Memory B cell (primary cell): Measurements from ENCODE around the gene MAP2K7.

Experiments used
- ATAC-seq: fragments of 150-1000 bp; cut with Tn5 transposase; 2 replicates; pipeline ENCODE4 v1.10.0; 2021; ENCODE audit warnings: low read depth, mild to moderate bottlenecking, moderate library complexity
- DNase-seq, 2 donors: peaks; one replicate each; pipeline ENCODE4 v3.0.0; 2022; ENCODE audit warnings: low spot score in 2 of 2
- H3K27ac Mint-ChIP-seq: one replicate; pipeline ENCODE4 v1.8.0; 2022; ENCODE audit warnings: mild to moderate bottlenecking, moderate library complexity, mixed read lengths
- H3K27me3 Mint-ChIP-seq: one replicate; pipeline ENCODE4 v1.8.0; 2022; ENCODE audit warnings: mixed read lengths
- H3K36me3 Mint-ChIP-seq: one replicate; pipeline ENCODE4 v1.8.0; 2022; ENCODE audit warnings: mild to moderate bottlenecking, mixed read lengths
- H3K4me1 Mint-ChIP-seq: one replicate; pipeline ENCODE4 v1.8.0; 2022; ENCODE audit warnings: mixed read lengths
- H3K4me3 Mint-ChIP-seq: one replicate; pipeline ENCODE4 v1.8.0; 2022; ENCODE audit warnings: mild to moderate bottlenecking, moderate library complexity, mixed read lengths
- H3K9me3 Mint-ChIP-seq: one replicate; pipeline ENCODE4 v1.8.0; 2022; ENCODE audit warnings: mixed read lengths

Gene MAP2K7

DNA sequence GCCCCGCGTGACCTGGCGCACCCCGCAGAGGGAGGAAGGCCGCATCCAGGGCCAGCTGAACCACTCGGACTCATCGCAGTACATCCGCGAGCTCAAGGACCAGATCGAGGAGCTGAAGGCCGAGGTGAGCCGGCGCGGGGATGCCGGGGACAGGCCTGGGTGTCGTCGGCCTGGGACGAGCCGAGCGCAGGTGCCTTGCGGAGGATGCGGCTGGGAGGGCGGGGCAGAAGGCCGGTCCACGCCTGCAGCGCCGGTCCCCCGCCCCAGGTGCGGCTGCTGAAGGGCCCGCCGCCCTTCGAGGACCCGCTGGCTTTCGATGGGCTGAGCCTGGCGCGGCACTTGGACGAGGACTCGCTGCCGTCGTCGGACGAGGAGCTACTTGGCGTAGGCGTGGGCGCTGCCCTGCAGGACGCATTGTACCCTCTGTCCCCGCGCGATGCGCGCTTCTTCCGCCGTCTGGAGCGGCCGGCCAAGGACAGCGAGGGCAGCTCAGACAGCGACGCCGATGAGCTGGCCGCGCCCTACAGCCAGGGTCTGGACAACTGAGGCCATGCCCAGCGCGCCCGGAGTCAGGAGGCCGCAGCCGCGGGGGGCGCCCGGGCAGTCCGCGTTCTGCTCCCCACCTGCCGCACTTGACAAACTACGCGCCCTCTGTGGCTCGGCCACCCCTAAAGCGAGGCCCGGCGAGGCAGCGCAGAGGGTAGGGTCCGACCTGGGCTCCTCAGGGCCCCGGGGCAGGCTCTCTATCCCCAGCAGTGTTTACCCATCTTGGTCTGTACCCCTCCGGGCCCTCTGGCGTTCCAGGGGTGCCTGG, 40.3 kb upstream of the MAP2K7 start:
- Mint-ChIP-seq H3K27ac (no peak overlapping the region), H3K27me3 (peaks cover 27% of the 10 kb centered on the region), H3K4me3 (no peak overlapping the region), H3K36me3 (no peaks in the 10 kb centered on the region), H3K4me1 (peaks cover 10% of the 10 kb centered on the region), H3K9me3 (no peaks in the 10 kb centered on the region)
- no peak for ATAC-seq
- no peak for DNase-seq

DNA sequence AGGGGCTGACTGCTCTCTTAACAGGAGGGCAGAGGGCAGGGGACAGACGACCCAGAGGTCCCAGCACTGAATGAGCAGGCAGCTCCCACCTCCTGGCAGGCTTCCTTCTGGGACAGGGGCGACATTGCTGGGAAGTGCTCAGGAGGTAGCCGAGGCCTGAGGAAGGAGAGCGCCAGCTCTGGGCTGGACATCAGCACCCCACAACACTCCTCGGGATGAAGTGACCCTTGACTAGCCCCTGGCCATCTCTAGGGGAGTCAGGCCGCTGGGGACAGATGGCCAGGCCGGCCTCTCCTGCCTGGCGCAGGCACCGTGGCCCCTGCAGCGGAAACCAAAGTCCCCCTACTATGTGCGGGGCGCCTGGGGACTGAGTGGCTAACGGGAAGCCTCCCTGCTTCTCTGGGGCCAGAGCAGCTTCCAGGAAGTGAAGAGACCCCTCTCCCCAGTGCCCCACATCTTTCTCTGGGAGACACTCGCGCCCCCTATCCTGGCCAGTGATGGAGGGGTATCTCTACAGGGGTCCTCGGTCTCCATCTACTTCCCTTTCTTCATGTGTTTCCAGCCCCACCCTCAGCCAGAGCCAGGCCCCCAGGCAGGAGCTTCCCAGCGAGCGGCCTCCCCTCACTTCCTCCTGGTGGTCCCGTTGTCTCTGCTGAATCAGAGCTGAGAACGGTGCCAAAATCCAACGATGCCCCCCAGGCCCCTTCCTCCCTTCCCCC, 39.5 kb upstream of the MAP2K7 start:
- ATAC-seq (no peak), DNase-seq (no peak)
- no peaks in the 10 kb centered on the region for H3K9me3 Mint-ChIP-seq
- peaks cover 15% of the 10 kb centered on the region for H3K4me1 Mint-ChIP-seq
- H3K27ac Mint-ChIP-seq, result no peak overlapping the region
- no peak overlapping the region for H3K4me3 Mint-ChIP-seq
- H3K27me3 Mint-ChIP-seq, result peaks cover 26% of the 10 kb centered on the region
- no peaks in the 10 kb centered on the region for H3K36me3 Mint-ChIP-seq

DNA sequence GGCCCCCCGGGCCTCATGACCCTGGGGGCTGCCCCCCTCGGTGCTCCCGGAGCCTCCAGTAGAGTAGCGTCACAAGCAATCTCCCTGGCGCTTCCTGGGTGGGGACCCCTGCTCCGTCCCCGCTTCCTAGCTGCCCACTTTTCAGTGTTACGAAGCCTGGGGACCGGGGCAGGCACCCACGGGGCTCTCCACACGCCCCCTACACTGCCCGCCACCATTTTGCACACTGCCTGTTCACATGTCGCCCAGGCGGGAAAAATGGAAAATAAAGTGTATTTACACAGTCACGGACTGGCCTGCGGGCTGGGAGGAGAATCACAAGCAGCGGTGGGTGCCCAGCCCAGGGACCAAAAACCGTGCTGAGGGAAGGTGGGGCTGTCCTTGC, 39.0 kb upstream of the MAP2K7 start:
- DNase-seq, result no peak
- Mint-ChIP-seq H3K36me3 (no peaks in the 10 kb centered on the region), H3K27ac (no peak overlapping the region), H3K4me1 (peaks cover 15% of the 10 kb centered on the region), H3K9me3 (no peaks in the 10 kb centered on the region), H3K4me3 (no peak overlapping the region), H3K27me3 (peaks cover 26% of the 10 kb centered on the region)
- no peak for ATAC-seq

DNA sequence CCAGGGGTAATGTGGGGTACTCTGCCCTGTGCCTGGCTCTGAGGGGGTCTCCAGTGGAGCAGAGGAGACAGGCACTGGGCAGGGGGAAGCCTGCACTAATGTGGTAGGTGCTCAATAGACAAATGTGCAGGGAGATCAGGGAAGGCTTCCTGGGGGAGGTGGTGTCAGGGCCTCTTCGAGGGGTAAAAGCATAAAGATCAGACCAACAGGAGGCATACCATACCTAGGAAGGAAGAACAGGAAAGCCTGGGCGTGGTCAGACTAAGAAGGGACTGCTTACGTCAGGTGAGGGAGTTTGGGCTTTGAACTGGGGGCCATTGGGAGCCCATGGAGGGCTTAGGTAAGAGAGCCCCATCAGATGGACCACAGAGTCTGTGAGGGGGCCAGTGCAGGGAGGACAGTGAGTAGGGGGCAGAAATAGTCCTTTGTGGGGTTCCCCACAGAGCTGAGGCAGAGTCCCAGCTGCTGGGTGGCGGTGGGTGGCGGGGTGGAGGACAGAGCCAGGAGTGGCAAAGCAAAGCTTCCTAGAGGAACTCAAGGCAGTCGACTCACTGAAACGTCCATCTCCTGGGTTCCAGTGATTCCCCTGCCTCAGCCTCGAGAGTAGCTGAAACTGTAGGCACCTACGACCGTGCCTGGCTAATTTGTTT, 38.3 kb upstream of the MAP2K7 start:
- Mint-ChIP-seq H3K9me3 (peaks cover 2% of the 10 kb centered on the region), H3K27ac (no peak overlapping the region), H3K27me3 (peaks cover 29% of the 10 kb centered on the region), H3K36me3 (peaks cover 2% of the 10 kb centered on the region), H3K4me3 (no peak overlapping the region), H3K4me1 (peaks cover 18% of the 10 kb centered on the region)
- no peak for ATAC-seq
- DNase-seq, result no peak

DNA sequence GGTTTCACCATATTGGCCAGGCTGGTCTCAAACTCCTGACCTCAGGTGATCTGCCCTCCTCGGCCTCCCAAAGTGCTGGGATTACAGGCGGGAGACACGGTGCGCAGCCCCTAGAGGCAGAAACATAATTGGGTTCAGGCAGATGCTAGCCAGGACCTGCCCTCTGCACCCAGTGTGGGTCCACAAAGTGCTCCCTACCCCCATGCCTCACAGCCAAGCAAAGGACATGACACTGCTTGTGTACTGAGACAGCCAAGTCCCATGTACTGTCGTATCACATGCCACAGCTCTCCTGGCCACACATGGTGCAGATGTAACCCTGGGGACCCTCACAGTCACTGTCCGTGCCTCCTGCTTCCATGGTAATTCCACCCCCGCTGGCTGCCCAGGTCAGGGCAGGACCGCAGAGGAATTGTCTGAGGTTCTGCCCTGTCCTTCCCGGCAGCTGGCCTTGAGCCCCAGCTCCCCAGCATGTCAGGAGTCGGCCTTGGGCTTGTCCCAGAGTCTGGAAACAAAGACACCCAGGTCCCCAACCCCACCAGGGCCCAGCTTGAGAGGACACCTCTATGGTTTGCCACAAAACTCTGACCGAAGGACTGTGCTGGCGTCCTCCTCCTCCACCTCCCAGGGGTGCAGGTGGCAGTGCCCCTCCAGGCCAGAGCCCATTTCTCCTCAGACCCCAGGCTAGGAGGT, 37.1 kb upstream of the MAP2K7 start:
- Mint-ChIP-seq H3K36me3 (peaks cover 2% of the 10 kb centered on the region), H3K4me1 (peaks cover 28% of the 10 kb centered on the region), H3K27me3 (peaks cover 31% of the 10 kb centered on the region), H3K9me3 (peaks cover 7% of the 10 kb centered on the region), H3K27ac (no peak overlapping the region), H3K4me3 (no peak overlapping the region)
- ATAC-seq (no peak), DNase-seq (no peak)

DNA sequence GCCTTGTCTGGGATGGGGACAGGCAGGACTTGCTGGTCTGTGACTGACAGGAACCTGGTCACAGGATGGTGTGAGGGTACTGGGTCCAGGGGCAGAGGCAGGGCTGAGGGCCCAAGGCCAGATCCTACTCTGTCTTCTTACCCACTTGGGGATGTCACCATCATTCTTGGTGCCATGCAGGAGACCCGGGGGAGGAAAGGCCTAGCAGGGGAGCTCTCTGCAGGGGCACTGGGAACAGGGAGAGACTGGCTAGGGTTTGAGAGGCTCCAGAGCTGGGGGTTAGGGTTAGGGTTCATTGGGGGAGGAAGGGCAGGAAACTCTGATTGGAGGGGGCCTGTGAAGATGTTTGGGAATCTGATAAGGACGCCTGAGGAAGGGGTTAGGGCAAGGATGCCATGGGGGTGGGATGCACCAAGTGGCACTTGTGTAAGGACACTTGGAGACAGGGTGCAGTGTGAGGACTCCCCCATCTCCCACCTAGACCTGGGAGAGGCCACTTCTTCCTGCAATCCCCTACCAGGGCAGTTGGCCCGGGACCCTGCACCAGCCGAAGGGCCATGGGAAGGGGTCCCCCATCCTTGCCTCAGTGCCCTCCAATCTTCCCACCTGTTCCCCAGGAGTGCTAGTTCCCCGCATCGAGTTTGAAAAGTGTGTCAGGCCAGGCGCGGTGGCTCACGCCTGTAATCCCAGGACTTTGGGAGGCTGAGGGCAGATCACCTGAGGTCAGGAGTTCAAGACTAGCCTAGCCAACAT, 36.4 kb upstream of the MAP2K7 start:
- peaks cover 37% of the 10 kb centered on the region for H3K27me3 Mint-ChIP-seq
- no peak overlapping the region for H3K27ac Mint-ChIP-seq
- peaks cover 5% of the 10 kb centered on the region for H3K36me3 Mint-ChIP-seq
- peaks cover 7% of the 10 kb centered on the region for H3K9me3 Mint-ChIP-seq
- no peak overlapping the region for H3K4me3 Mint-ChIP-seq
- ATAC-seq, result no peak
- DNase-seq, result no peak
- H3K4me1 Mint-ChIP-seq, result peaks cover 33% of the 10 kb centered on the region

DNA sequence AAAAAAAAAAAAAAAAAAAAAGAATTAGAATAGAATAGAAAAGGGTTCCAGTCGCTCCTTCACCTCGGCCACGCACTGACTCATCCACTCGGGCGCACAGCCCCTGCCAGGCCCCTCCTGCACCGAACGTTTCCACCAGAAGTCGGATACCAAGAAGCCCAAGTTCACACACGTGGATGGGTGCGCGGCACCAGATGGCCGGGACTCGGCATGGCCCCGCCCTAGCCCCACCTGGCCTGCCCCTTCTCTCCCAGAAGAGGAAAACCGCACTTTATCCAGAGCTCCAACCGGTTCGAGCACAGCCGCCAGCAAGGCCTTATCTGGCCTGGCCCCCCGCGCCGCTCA, 35.4 kb upstream of the MAP2K7 start:
- peaks cover 40% of the 10 kb centered on the region for H3K27me3 Mint-ChIP-seq
- no peak overlapping the region for H3K27ac Mint-ChIP-seq
- peaks cover 37% of the 10 kb centered on the region for H3K4me1 Mint-ChIP-seq
- peaks cover 7% of the 10 kb centered on the region for H3K9me3 Mint-ChIP-seq
- H3K36me3 Mint-ChIP-seq, result peaks cover 5% of the 10 kb centered on the region
- no peak for DNase-seq
- H3K4me3 Mint-ChIP-seq, result peak overlapping the region; percentile 87
- no peak for ATAC-seq

DNA sequence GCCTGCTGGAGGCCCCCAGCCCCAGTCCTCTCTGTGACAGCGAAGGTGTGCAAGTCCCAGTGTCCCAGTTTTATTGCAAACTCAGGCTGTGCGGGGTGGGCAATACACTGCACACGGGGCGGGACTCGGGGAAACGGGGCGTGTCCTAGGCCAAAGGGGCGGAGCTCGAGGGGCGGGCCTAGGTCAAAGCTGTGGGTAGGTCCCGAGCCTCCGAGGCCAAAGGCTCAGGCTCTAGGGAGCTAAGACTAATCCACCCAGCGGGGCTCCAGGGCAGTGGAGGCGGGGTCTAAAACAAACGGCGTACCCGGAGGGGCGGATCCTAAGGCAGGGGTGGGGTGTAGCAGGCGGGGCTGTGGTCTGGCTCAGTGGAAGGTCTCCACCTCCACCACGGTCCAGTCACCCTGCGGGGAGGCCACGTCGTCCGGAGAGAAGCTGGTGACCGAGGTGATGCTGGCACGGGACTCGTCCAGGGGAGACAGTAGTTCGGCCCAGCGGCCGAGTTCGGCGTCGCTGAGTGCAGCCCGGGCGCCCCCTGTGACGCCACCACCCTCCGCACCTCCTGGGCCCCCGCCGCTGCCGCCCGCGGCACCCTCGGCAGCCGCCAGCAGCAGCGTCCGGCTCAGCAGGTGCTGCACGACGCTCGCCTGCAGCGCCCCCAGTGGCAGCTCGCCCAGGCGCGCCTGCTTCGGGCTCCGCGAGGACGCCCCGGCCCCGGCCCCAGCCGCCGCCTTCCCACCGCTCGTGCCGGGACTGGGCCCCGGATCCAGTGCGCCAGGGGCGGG, 34.8 kb upstream of the MAP2K7 start:
- peaks cover 7% of the 10 kb centered on the region for H3K9me3 Mint-ChIP-seq
- ATAC-seq, result peak; percentile 77
- peaks cover 5% of the 10 kb centered on the region for H3K36me3 Mint-ChIP-seq
- H3K27ac Mint-ChIP-seq, result peak overlapping the region; percentile 79
- H3K4me3 Mint-ChIP-seq, result peak overlapping the region; percentile 87
- peaks cover 37% of the 10 kb centered on the region for H3K4me1 Mint-ChIP-seq
- DNase-seq, result peak in 1 of 2 donors; percentile 87
- H3K27me3 Mint-ChIP-seq, result peaks cover 40% of the 10 kb centered on the region

DNA sequence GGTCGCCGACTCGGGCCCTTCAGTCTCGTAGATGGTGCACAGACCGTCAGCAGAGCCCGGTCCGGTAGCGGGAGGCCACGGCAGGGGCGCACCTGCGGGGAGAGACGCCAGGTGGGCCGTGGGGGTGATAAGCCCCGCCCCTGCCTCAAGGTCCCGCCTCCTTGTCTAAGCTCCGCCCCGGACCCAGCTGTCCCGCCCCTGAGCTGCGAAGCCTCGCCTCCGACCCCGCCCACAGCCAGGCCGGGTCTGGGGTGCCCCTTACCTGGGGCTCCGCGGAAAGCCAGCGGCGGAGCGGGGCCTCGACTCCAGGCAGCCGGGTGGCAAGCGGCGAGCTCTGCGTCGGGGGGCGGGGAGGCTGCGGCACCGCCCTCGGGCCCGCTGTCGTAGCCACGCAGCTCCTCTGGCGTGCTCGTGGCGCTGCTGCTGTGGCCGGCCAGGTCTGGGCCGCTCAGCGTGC, 34.2 kb upstream of the MAP2K7 start:
- peaks cover 37% of the 10 kb centered on the region for H3K4me1 Mint-ChIP-seq
- peak overlapping the region; percentile 84 for H3K4me3 Mint-ChIP-seq
- peaks cover 38% of the 10 kb centered on the region for H3K27me3 Mint-ChIP-seq
- peaks cover 7% of the 10 kb centered on the region for H3K9me3 Mint-ChIP-seq
- peaks cover 5% of the 10 kb centered on the region for H3K36me3 Mint-ChIP-seq
- DNase-seq (peak; percentile 88 to 98), ATAC-seq (peak; percentile 62)
- peak overlapping the region; percentile 79 for H3K27ac Mint-ChIP-seq

DNA sequence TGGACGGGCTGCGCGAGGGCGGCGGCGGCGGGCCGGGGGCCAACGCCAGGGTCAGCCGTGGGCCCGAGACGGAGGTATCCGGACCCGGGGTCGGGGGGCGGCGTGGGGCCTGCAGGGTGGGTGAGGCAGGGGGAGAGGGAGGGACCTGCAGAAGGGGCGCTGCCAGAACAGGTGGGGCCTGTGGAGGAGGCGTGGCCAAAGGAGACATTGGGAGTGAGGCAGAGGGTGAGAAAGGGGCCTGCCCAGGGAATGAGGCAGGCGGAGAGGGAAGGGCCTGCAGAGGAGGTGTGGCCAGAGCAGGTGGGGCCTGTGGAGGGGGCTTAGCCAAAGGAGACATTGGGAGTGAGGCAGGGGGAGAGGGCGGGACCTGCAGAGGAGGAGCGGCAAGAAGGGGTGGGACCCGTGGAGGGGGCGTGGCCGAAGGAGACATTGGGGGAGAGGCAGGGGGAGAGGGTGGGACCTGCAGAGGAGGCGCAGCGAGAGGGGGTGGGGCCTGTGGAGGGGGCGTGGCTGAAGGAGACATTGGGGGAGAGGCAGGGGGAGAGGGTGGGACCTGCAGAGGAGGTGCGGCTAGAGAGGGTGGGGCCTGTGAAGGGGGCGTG, 33.7 kb upstream of the MAP2K7 start:
- DNase-seq (no peak), ATAC-seq (no peak)
- peaks cover 5% of the 10 kb centered on the region for H3K36me3 Mint-ChIP-seq
- H3K9me3 Mint-ChIP-seq, result peaks cover 7% of the 10 kb centered on the region
- peaks cover 35% of the 10 kb centered on the region for H3K27me3 Mint-ChIP-seq
- H3K4me3 Mint-ChIP-seq, result peak overlapping the region; percentile 59
- no peak overlapping the region for H3K27ac Mint-ChIP-seq
- H3K4me1 Mint-ChIP-seq, result peaks cover 34% of the 10 kb centered on the region

DNA sequence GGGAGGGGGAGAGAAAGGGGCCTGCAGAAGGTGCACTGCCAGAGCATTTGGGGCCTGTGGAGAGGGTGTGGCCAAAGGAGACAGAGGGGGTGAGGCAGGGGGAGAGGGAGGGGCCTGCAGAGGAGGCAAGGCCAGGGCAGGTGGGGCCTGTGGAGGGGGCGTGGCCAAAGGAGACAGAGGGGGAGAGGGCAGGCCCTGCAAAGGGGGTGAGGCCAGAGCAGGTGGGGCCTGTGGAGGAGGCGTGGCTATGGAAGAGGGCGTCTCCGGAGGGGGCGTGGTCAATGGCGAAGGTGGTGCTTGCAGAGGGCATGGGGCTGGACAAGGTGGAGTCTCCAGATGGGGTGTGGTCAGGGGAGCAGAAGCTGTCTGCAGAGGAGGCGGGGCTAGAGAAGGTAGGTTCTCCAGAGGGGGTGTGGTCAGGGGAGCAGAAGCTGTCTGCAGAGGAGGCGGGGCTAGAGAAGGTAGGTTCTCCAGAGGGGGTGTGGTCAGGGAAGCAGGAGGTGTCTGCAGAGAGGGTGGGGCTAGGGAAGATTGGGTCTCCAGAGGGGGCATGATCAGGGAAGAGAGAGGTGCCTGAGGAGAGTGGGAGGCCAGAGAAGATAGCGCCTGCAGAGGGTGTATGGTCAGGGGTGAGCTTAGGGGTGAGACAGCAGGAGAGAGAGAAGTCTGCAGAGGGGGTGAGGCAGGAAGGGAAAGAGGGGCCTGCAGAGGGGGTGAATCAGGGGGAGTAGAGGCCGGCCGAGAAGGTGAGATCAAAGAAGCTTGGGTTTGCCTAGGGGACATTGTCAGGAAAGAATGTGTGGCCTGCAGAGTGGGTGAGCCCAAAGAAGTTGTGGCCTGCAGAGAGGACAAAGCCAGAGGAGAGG, 32.9 kb upstream of the MAP2K7 start:
- Mint-ChIP-seq H3K4me3 (peak overlapping the region; percentile 59), H3K27me3 (peaks cover 31% of the 10 kb centered on the region), H3K36me3 (peaks cover 5% of the 10 kb centered on the region), H3K27ac (no peak overlapping the region), H3K9me3 (peaks cover 7% of the 10 kb centered on the region), H3K4me1 (peaks cover 29% of the 10 kb centered on the region)
- peak in 1 of 2 donors; percentile 44 for DNase-seq
- no peak for ATAC-seq
